IPS-20b (cell line): ENCODE measurements around the gene GPR63.

Experiments used
- H3K27ac ChIP-seq: one replicate; pipeline ENCODE4 v1.5.1; 2013; ENCODE audit warnings: low read length
- H3K27me3 ChIP-seq: 2 replicates; pipeline ENCODE4 v1.6.1; 2013; ENCODE audit warnings: mild to moderate bottlenecking, low read length, inconsistent platforms; ENCODE audit not compliant: insufficient read depth
- H3K36me3 ChIP-seq: 2 replicates; pipeline ENCODE4 v1.6.1; 2013; ENCODE audit warnings: low read depth, mild to moderate bottlenecking, inconsistent platforms, low read length, moderate library complexity; ENCODE audit not compliant: insufficient read depth
- H3K4me1 ChIP-seq: 2 replicates; pipeline ENCODE4 v1.6.1; 2013; ENCODE audit warnings: mild to moderate bottlenecking, control low read depth, inconsistent platforms, low read length, moderate library complexity; ENCODE audit not compliant: insufficient read depth
- H3K4me3 ChIP-seq: 2 replicates; pipeline ENCODE4 v1.5.1; 2013; ENCODE audit warnings: mild to moderate bottlenecking, low read length, inconsistent platforms
- H3K9ac ChIP-seq: 2 replicates; pipeline ENCODE4 v1.6.1; 2013; ENCODE audit warnings: low read depth, mild to moderate bottlenecking, inconsistent platforms, low read length, moderate library complexity
- H3K9me3 ChIP-seq: 2 replicates; pipeline ENCODE4 v1.6.1; 2013; ENCODE audit warnings: mild to moderate bottlenecking, low read depth, low read length, inconsistent platforms; ENCODE audit not compliant: insufficient read depth

The GPR63 gene

GRCh38 chr6:96749891-96750290 is 87.4 kb downstream of the GPR63 start:
- H3K9me3 ChIP-seq = no peaks in the 10 kb centered on the region
- H3K36me3 ChIP-seq = no peaks in the 10 kb centered on the region
- H3K4me1 ChIP-seq = no peaks in the 10 kb centered on the region
- no peaks in the 10 kb centered on the region for H3K27me3 ChIP-seq
- H3K27ac ChIP-seq = no peak overlapping the region
- no peak overlapping the region for H3K4me3 ChIP-seq
- H3K9ac ChIP-seq = no peak overlapping the region
